Calu3 (cell line): ENCODE measurements around the gene CDK16. TPM values are rescaled to one million over a fixed set of nuclear protein-coding genes. Genes with fewer than 3 reads are reported as not detected.
"Not testable (repeated sequence)": the region's sequence is repeated elsewhere in the genome, so short reads cannot be mapped to it uniquely, and the experiment has no call there.

ENCODE experiments used
- BruUV-seq: library from RNA; stranded (reverse); fragments of 400-500 nt; replicated peaks from 2 replicates; lab custom pipeline; 2021; lab: Mats Ljungman, UMichigan
- CTCF ChIA-PET: fragments of 300-600 bp; sonication (Branson Sonifier 250); formaldehyde crosslinking; loops from one replicate; lab custom pipeline; 2022; ENCODE audit warnings: antibody characterized with exemption; lab: Charles Lee
- DNase-seq: peaks from one replicate; pipeline ENCODE4 v3.0.0; 2022
- H3K27ac Mint-ChIP-seq: one replicate; pipeline ENCODE4 v1.8.0; 2022; ENCODE audit warnings: mixed read lengths; ENCODE audit not compliant: unreplicated experiment
- H3K27me3 Mint-ChIP-seq: one replicate; pipeline ENCODE4 v1.8.0; 2022; ENCODE audit warnings: mixed read lengths; ENCODE audit not compliant: unreplicated experiment
- H3K36me3 Mint-ChIP-seq: one replicate; pipeline ENCODE4 v1.8.0; 2022; ENCODE audit warnings: mild to moderate bottlenecking, moderate library complexity, mixed read lengths; ENCODE audit not compliant: insufficient read depth, unreplicated experiment
- H3K4me1 Mint-ChIP-seq: one replicate; pipeline ENCODE4 v1.8.0; 2022; ENCODE audit warnings: mild to moderate bottlenecking, low read depth, mixed read lengths; ENCODE audit not compliant: unreplicated experiment
- H3K4me3 Mint-ChIP-seq: one replicate; pipeline ENCODE4 v1.8.0; 2022; ENCODE audit warnings: mild to moderate bottlenecking, low read depth, moderate library complexity, mixed read lengths; ENCODE audit not compliant: unreplicated experiment
- H3K9me3 Mint-ChIP-seq: one replicate; pipeline ENCODE4 v1.8.0; 2022; ENCODE audit warnings: low read depth, mixed read lengths; ENCODE audit not compliant: unreplicated experiment
- CTCF ChIP-seq: fragments of 200-600 bp; IDR thresholded peaks from one replicate; pipeline ENCODE4 v1.8.0; 2022; ENCODE audit warnings: antibody characterized with exemption; ENCODE audit not compliant: unreplicated experiment
- intact Hi-C: fragments of 100-400 bp; cut with micrococcal nuclease; formaldehyde crosslinking; loops from one replicate; pipeline ENCODE4 v1.10.0; 2022; ENCODE audit not compliant: unreplicated experiment
- total RNA-seq: library from RNA; stranded (reverse); gene quantifications from 2 replicates; pipeline ENCODE4 v1.2.3, GENCODE V29; 2022

CDK16 gene
- total RNA-seq, 1 experiment from 2014 or later, result 154 TPM

- intact Hi-C loops, result no loop called here
- Mint-ChIP-seq H3K27ac (no peak overlapping the region), H3K9me3 (no peaks in the 10 kb centered on the region), H3K4me3 (no peak overlapping the region), H3K4me1 (no peaks in the 10 kb centered on the region), H3K27me3 (no peaks in the 10 kb centered on the region), H3K36me3 (peaks cover 24% of the 10 kb centered on the region)
- TF ChIP-seq CTCF, result no peak
- BruUV-seq, result no TSS peak
- DNase-seq, result no peak
- CTCF ChIA-PET, result no interaction called here
Measured at GRCh38 chrX:47247999-47248320, 29.5 kb downstream of the CDK16 start.

GRCh38 chrX:47248576-47248975 lies 30.1 kb downstream of the CDK16 start:
- DNase-seq, result no peak
- Mint-ChIP-seq H3K27me3 (no peaks in the 10 kb centered on the region), H3K9me3 (no peaks in the 10 kb centered on the region), H3K4me1 (no peaks in the 10 kb centered on the region), H3K27ac (no peak overlapping the region), H3K36me3 (peaks cover 24% of the 10 kb centered on the region), H3K4me3 (no peak overlapping the region)
- no TSS peak for BruUV-seq
- CTCF ChIA-PET, result no interaction called here
- TF ChIP-seq CTCF, result no peak
- intact Hi-C loops, result no loop called here

- no peak for DNase-seq
- no peak for TF ChIP-seq CTCF
- no peak overlapping the region for H3K27ac Mint-ChIP-seq
- H3K9me3 Mint-ChIP-seq, result no peaks in the 10 kb centered on the region
- no peaks in the 10 kb centered on the region for H3K4me1 Mint-ChIP-seq
- CTCF ChIA-PET, result no interaction called here
- no peaks in the 10 kb centered on the region for H3K27me3 Mint-ChIP-seq
- no TSS peak for BruUV-seq
- H3K36me3 Mint-ChIP-seq, result peaks cover 24% of the 10 kb centered on the region
- no peak overlapping the region for H3K4me3 Mint-ChIP-seq
- intact Hi-C loops, result no loop called here
Measured at GRCh38 chrX:47250017-47250347, 31.5 kb downstream of the CDK16 start.

GRCh38 chrX:47257620-47258019 lies 39.1 kb downstream of the CDK16 start:
- intact Hi-C loops, BruUV-seq, H3K9me3 Mint-ChIP-seq, H3K4me1 Mint-ChIP-seq, H3K4me3 Mint-ChIP-seq, DNase-seq, H3K27me3 Mint-ChIP-seq, H3K36me3 Mint-ChIP-seq, H3K27ac Mint-ChIP-seq: not testable (repeated sequence)
- CTCF ChIA-PET, result interaction anchor here (0.9 kb wide), 1 partner anchor 18 kb away, joined by 4 read pairs; no protein-coding TSS in a partner anchor

GRCh38 chrX:47264483-47265173 lies 46.1 kb downstream of the CDK16 start:
- Mint-ChIP-seq H3K4me3 (no peak overlapping the region), H3K27me3 (no peaks in the 10 kb centered on the region), H3K27ac (no peak overlapping the region), H3K36me3 (no peaks in the 10 kb centered on the region), H3K9me3 (no peaks in the 10 kb centered on the region), H3K4me1 (no peaks in the 10 kb centered on the region)
- no peak for DNase-seq
- no TSS peak for BruUV-seq
- TF ChIP-seq CTCF, result no peak
- intact Hi-C loops, result no loop called here
- CTCF ChIA-PET, result no interaction called here
